ENCODE measurements around the gene SUSD1.

Gene SUSD1

GRCh38 chr9:112038017-112038408, 137.1 kb downstream of the SUSD1 start:
- no peak for DNase-seq

GRCh38 chr9:112037281-112038016, 137.6 kb downstream of the SUSD1 start:
- DNase-seq: peak; percentile 92

GRCh38 chr9:112035166-112035826, 139.8 kb downstream of the SUSD1 start:
- DNase-seq: no peak

GRCh38 chr9:112034216-112034611, 140.9 kb downstream of the SUSD1 start:
- peak; percentile 62 for DNase-seq

- DNase-seq: no peak
These were observed 141.6 kb downstream of the SUSD1 start for GRCh38 chr9:112033237-112034215.

GRCh38 chr9:112032743-112033142, 142.4 kb downstream of the SUSD1 start:
- DNase-seq: peak; percentile 84

GRCh38 chr9:112032009-112032408, 143.1 kb downstream of the SUSD1 start:
- DNase-seq: no peak

- no peak for DNase-seq
These were observed 143.7 kb downstream of the SUSD1 start for GRCh38 chr9:112031400-112031799.

GRCh38 chr9:112029921-112030444, 145.1 kb downstream of the SUSD1 start:
- peak; percentile 68 for DNase-seq

- DNase-seq: no peak
These were observed 146.6 kb downstream of the SUSD1 start for GRCh38 chr9:112028242-112029221.

GRCh38 chr9:112025850-112026249, 149.2 kb downstream of the SUSD1 start:
- no peak for DNase-seq

- DNase-seq: no peak
These were observed 153.4 kb downstream of the SUSD1 start for GRCh38 chr9:112021742-112022141.

GRCh38 chr9:112020680-112021596, 154.2 kb downstream of the SUSD1 start:
- DNase-seq: peak; percentile 62

GRCh38 chr9:112017878-112018277, 157.2 kb downstream of the SUSD1 start:
- no peak for DNase-seq

- DNase-seq: no peak
These were observed 159.4 kb downstream of the SUSD1 start for GRCh38 chr9:112015736-112016135.

- no peak for DNase-seq
These were observed 159.9 kb downstream of the SUSD1 start for GRCh38 chr9:112015149-112015548.

- no peak for DNase-seq
These were observed 161.8 kb downstream of the SUSD1 start for GRCh38 chr9:112013266-112013665.

- DNase-seq: peak; percentile 95
These were observed 162.8 kb downstream of the SUSD1 start for GRCh38 chr9:112012026-112012902.

- no peak for DNase-seq
These were observed 164.0 kb downstream of the SUSD1 start for GRCh38 chr9:112011051-112011620.

Measured in fibroblast of skin of back (primary cell).